Measurements from ENCODE around the gene FOXP2.
A peak's percentile ranks its signal among the peaks of the same experiment; 100 is the strongest.
"Not testable (repeated sequence)": the region's sequence is repeated elsewhere in the genome, so short reads cannot be mapped to it uniquely, and the experiment has no call there.

The FOXP2 gene

DNA sequence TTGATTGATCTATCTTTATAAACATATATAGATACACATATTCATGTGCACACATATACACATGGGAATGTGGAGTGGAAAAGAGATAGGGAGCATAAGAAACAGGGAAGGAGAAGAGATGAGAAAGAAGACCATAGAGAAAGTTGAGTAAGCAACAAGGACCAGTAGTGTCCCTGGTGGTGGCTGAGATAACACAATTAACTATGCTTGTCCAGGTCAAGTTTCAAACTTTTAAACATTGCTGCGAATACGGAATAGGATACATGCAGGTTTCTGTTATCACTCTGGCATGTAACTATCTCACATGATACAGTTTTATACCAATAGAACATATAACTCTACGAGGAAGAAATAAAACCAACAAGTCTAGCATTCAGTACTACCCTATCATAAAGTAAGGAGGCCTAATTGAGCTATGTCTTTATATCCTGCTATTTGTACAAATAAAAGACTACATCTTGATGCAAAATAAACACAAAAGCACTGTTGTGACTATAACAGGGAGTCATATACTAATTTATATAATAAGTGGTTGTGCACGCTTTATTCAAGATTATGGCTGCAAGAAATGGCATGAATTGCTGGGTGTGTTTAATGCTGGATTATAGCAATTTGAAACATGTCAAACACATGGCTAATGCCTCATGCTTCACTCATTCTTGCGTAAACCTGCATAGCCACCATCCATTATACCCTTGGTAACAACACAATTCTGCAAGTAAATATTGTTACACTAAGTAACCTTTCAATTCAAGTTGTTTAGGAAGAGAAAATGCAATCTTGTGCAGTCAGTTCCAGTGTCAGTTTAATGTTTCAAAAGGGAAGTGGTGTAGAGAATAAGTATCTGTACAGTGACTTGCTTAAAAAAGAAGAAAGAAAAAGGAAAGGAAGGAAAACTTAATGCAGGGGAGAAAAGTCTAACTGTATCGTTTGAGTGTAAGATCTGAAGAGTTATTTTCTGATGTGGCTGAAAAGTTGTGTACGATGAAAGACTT lies 8.2 kb downstream of the FOXP2 start:
- no peak for DNase-seq

DNA sequence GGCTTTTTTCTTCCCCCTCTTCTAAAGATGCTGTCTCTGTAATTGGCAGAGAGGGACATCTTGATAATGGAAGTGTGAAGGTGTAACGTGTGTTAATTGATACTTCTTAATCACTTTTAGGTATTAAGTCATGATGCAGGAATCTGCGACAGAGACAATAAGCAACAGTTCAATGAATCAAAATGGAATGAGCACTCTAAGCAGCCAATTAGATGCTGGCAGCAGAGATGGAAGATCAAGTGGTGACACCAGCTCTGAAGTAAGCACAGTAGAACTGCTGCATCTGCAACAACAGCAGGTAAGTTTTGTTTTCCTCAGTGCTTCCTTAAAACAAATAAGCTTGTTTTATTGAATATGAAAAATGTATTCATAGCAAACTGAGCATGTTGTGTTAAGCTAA lies 11.8 kb downstream of the FOXP2 start:
- DNase-seq: no peak

DNA sequence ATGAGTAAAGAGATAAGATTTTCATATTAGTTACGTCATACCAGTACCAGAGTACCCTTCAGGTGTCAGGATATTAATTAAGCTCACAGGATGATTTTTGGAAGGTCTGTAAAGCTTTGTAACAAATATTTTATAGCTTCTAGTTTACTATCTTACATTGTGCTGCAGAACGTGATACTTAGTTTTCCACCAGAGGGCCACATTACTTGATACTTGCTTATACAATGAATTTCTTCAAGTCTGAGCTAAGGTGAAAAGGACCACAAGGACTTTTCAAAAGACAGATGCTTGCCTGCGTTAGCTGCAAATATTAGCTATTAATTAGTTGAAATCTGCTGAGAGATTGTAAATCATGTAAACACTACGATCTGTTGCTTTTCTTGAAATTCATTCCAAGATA lies 12.2 kb downstream of the FOXP2 start:
- peak; percentile 32 for DNase-seq

DNA sequence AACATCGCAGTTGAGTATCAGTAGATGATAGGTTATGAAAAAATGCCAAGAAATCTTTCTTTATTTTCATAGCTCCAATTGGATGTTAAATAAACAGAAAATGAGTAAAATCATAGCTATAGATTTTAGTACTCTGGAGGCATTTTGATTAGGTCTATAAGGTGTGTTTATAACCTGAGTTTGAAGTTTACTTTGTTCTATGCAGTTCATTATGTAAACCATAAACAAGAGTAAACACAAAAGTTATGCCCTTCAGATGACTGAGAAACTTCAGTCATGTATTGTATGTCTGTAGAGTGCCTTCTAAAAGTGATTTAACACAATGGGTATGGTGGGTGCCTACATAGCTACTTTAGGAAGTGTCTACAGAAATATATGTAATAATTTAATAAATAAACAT lies 13.6 kb downstream of the FOXP2 start:
- no peak for DNase-seq

DNA sequence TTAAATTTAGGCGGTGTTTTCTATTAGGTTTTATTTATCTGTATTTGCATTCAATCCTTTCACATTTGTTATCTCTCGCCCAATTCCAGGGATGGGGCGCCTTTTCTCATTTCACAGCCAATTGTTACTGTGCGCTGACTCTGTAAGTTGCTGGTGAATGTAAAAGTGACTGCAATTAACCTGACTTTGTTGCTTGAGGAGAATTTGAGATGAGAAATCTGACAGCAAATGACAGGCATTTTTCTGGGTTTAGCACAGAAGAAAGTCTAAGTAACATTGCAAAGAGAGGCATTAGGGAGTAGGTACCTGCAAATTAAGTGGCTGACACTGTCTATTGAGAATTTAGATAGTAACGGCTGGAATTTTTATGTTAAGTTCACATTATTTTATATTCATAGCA lies 16.6 kb downstream of the FOXP2 start:
- no peak for DNase-seq

DNA sequence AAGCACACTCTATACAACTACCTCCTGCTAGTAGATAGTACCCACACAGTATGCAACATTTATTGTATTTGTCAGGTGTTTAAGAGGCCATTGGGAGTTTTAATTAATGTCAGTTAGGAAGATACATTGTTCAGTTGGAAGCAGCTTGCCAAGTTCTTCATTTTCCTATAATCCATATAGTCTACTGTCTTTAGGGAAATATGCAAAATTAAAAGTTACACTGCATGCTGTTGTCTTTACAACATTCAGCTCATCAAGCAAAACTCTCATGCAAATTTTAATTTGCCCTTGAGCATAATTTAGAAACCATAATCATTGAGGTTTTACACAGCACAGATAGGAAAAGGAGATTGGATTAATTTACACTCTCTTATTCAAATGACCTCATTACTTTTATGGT lies 17.4 kb downstream of the FOXP2 start:
- DNase-seq: no peak

DNA sequence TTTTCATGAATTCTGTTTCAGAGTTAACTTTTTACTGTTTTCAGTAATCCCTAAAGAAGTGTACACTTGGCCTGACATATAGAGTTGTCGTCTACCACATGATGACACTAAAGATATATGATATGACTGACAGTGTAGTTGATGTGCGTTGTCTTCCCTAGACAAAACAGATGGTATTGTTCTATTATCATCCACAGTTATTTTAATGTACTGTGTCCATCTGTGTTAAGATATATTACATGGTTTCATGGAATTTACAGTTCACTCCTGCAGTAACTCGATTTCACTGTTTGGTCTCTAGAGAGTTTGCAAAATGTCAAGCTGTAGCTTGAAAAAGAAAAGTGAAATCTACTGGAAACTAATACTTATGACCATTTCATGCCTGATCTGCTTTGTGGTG lies 18.1 kb downstream of the FOXP2 start:
- DNase-seq: no peak

DNA sequence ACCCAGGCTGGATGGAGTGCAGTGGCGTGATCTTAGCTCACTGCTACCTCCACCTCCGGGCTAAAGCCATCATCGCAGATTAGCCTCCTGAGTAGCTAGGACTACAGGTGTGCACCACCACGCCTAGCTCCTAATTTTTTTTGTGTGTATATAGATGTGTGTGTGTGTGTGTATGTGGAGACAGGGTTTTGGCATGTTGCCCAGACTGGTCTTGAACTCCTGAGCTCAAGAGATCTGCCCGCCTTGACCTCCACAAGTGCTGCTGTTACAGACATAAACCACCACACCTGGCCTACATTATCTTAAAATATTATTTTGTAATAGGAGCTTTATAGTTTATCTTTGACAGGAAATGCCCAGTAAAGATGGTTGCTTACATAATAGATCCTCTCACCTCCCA lies 25.0 kb downstream of the FOXP2 start:
- no peak for DNase-seq

DNA sequence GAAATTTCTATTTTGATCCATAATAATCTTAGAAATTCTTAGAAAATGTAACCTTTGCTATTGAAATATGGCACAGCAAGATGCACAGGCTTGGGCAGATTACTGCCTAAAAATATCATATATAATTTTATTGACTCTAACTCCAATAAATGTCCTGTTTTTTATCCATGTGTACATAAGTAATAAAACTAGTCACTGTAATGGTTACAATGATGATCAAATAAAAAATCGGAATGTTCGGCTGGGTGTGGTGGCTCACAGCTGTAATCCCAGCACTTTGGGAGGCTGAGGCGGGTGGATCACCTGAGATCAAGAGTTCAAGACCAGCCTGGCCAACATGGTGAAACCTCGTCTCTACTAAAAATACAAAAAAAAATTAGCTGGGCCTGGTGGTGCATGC lies 26.3 kb downstream of the FOXP2 start:
- DNase-seq: not testable (repeated sequence)

DNA sequence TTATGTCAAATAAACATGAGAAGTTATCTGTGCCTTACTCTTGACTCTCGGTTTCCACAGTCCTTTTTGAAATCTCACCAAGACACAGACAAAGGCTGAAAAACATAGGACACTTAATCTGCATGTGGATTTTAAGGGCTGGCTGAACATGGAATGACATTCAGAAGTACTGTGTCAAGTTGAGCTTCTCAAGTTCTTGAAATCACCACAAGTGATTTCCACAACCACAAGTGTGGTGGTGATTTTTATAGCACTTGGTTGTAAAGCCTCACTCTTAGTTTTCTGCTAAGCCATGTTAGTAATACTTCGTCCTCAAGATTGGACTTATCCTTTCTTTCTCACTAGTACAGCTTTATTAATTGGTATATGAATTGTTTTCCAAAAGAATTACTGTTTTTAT lies 29.6 kb downstream of the FOXP2 start:
- DNase-seq: no peak

DNA sequence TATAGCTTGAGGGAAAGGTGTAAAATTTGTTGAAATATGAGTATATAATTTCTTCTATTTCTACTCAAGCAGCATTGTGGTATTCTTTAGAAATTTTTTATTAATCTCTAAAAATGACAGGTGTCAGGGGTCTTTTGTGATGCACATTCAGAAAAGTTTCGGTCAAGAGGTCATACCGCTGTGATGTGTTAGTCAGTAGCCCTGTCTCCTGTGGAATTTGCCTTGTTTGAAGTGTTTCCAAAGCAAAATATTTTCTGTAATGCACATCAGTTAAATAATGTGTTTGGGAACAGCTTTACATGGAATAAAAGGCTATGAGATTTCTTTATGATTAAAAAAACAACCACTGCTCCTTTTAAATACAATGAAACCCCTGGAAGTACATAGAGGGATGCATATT lies 35.8 kb downstream of the FOXP2 start:
- DNase-seq: no peak

DNA sequence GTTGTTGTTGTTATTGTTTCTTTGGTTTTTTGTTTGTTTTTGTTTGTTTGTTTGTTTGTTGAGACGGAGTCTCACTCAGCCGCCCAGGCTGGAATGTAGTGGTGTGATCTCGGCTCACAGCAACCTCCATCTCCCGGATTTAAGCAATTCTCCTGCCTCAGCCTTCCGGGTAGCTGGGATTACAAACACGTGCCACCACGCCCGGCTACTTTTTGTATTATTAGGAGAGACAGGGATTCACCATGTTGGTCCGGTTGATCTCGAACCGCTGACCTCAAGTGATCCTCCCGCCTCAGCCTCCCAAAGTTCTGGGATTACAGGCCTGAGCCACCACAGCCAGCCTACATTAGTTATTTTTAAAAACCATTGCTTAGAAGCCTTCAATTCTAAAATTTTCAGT lies 45.0 kb downstream of the FOXP2 start:
- no peak for DNase-seq

DNA sequence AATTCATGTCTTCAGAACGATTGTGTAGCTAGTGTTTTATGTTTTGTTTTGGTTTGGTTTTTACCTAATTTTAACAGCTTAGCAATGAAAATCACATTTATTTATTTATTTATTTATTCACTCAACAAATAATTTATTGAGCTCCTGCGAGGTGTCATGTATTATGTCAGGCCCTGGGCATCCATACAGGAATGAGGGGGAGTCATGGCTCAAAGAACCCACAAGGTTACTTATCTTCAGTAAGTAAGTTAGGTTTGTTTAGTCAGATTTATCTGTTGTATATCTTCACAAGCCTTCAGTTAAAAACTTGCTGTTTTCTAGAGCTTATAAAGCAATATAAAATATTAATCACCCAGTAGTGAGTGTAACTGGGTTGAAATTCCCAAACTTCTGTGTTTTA lies 45.4 kb downstream of the FOXP2 start:
- no peak for DNase-seq

DNA sequence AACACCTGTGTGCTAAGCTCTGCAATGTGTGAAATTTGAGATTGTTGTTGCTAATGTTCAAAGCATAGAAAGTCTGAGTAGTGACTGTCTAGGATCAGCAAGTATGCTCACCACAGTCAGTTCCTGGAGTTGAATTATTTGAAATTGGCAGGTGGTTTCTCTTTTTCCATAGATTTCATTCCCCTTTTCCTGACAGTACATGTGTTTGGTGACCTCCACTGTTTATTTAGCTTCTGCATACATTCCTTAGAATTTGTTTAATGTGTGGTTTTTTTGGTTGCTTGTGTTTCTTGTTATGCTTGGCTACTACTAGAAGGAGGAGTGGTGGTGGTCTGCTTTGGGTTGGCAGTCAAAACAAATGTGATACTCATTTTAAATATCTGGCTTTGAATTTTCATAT lies 52.3 kb downstream of the FOXP2 start:
- no peak for DNase-seq

DNA sequence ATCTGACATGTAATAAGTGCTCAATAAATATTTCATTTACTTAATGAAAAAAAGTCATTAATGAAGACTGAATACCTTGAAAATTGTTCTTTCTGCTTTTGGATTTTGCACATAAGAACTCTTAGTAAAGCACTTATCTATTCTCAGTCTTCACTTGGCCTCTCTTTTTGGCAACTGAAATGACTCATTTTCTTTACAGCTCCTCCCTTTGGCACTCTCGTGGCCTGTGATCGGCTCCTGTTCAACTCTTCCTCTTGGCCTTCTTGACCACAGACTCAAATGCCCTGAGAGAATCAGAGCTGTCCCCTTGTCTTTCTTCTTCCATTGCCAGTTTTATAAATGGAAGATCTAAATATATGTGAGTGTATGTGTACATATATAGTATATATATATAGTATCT lies 54.2 kb downstream of the FOXP2 start:
- DNase-seq: no peak

DNA sequence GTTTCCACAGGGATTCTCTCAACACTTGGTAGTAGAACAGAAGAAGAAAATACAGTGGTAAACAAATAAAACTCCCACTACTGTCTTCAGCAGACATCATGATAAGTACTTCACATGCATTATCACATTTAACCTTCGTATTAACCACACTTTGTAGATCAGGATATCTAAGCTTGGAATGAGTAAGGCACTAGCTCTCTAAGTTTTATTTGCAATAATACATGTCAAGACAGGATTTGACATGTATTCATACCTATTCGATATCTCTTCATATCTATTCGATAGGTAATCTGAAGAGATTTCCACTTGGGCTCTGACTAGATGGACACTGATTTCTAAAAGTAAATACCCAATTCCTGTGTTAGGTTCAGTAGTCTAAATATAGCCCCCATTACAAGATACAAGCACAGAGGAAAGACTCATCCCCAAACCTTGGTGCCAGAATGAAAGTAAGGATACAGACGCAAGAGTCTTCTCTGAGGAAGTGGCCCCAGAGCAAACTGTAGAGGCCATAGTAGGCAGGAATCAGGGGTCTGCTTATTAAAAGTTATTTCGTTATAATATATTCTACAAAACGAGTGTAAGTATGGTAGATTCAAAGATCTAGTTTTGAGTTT lies 58.4 kb downstream of the FOXP2 start:
- no peak for DNase-seq

DNA sequence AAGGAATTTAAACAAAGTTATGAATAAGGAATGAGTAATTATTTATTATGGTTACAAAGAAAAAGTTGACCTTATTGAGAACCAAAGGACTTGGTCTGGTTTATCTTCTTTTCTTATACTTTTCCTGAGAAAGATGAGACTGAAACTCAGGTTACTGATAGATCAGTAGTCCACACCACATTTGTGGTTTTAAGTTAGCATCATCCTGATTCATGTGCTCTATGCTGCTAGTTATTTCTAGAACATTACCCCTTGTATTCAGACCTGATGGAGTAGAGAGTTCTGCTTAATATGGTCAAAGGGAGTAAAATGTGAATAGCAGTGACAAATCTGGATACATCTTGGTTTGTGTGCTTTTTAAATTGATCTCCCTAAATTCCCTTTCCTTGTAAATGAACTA lies 63.8 kb downstream of the FOXP2 start:
- no peak for DNase-seq

DNA sequence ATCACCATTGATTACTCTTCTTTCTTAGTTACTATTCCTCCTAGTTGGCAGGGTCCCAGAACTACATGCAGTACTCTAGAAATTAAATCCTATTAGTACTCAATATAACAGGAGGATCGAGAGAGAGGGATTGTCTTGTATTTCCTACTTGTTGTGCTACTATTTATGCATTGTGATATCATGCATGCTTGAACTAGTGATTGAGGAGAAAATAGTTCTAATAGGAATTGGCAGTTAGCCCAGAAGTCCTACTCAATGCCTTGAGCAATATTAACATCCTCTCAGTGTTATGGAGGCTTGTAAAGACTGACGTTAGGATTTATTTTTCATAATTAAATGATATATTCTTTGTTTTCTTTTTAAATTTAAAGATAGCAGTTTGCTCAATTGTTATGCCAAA lies 67.4 kb downstream of the FOXP2 start:
- DNase-seq: no peak

DNA sequence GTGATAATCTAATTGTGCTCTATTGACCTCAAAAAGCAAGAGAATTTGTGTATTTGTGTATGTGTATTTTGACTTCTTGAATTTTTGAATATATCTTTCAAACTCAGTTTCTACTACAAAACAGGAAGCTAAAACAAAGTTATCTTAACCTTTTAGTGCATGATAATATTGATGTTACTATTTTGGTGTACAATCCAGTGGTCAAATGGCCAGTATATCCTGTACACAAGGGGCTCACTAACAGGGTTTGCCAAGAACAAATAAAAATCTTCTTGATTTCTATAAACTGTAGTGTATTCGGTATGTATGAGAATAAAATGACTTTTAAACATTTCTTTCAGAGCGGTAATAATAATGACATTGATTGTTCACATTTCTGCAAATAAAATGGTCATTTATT lies 69.6 kb downstream of the FOXP2 start:
- DNase-seq: no peak

DNA sequence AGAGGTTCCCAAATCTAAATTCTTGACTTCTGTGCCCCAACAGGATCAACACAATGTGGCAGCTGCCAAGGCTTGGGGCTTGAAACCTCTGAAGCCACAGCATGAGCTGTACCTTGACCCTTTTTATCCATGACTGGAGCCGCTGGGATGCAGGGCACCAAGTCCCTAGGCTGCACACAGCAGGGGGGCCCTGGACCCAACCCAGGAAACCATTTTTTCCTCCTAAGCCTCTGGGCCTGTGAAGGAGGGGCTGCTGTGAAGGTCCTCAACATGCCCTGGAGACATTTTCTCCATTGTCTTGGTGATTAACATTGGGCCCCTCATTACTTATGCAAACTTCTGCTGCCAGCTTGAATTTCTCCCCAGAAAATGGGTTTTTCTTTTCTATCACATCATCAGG lies 72.6 kb downstream of the FOXP2 start:
- no peak for DNase-seq

DNA sequence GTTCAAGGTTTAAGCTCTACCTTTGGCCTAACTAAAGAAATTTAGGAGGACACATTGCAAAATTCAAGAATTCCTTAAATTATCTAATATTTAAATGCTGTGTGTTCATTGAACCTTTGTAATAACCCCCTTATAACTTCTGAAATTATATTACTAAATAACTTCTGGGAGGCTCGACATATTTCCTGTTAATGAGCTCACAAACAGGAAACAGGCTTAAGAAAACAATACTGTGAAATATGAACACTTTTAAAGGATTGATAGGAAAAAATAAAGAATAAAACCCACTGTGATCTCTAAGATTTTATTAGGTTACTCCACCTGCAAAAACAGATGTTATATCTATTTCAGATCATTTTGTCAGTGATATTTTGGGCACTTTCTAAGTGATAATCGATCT lies 74.1 kb downstream of the FOXP2 start:
- no peak for DNase-seq

DNA sequence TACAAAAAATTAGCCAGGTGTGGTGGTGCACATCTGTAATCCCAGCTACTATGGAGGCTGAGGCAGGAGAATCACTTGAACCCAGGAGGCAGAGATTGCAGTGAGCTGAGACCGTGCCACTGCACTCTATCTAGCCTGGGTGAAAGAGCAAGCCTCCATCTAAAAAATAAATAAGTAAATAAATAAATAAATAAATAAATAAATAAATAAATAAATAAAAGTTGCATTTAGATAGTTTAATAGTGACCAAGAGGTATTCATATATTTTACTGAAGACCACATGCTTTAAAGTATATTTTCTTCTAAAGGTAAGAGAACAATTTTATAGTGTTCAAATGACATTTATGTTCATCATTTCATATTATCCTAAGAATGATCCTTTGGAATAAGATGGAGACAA lies 82.9 kb downstream of the FOXP2 start:
- DNase-seq: not testable (repeated sequence)

DNA sequence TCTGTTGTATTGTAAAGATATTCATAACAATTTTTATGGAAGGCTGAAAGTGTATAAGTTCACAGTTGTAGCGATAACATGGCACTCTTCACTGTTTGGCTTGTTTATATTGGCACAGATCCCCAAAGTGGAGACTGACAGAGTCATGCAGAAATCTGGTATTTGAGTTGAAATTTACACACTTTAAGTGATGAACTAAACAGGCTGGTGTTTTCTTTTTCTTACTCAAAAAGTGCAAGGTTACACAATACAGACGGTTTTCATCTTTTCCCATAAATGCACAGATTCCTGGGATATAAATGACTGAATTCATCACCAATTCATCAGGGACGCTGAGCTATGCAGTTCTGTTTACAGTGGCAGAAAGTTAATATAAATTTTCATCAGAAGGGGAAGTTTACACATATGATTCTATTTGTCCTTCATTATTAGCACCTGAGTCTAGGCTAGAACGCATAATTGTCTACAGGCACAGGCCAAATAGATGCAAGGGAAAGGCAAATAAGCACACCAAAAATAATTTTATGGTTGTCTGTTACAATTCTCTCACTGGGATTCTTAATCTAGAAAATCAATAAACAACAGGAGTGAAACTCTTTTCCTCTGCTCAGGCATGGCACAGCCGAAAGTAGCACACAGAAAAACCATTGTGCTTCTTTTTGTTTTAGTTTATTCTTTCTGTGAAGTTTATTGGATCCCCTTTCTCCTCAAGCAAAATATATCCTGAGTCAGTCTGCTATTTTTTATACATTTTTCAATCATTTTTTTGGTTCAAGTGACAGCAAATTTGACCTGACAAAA lies 88.0 kb downstream of the FOXP2 start:
- no peak for DNase-seq

DNA sequence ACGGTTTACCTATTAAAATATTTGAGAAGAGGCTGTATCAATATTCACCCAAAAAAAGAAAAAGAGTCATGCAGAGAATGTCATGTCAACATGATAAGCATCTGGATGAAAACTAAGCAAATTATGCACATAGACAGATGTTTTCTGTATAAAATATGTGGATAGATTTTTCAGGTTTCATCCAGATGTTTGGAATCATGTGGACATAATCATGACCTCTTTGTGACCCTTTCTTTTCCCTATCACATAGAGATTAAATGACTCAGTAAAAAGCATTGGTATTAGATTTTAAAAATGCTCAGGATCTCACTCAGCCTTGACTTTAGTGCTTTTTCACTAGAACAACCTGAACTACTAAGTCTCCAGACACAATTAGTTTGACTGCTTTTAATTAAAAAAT lies 90.0 kb downstream of the FOXP2 start:
- DNase-seq: no peak

Data from amniotic stem cell (primary cell).